ENCODE measurements around the gene ZNF407.
A peak's percentile ranks its signal among the peaks of the same experiment; 100 is the strongest.
"Not testable (repeated sequence)": the region's sequence is repeated elsewhere in the genome, so short reads cannot be mapped to it uniquely, and the experiment has no call there.

ZNF407 gene

GRCh38 chr18:75074196-75075015 is 476.7 kb downstream of the ZNF407 start:
- DNase-seq (ENCODE audit: low spot score in 2 of 2): no peak
- ATAC-seq (replicated peaks; ENCODE audit: extremely low read depth, poor library complexity, severe bottlenecking): no peak

GRCh38 chr18:75075016-75075305 is 477.3 kb downstream of the ZNF407 start:
- peaks cover 31% of the 10 kb centered on the region for H3K4me1 Mint-ChIP-seq
- DNase-seq (ENCODE audit: low spot score in 2 of 2) (no peak), ATAC-seq (replicated peaks; ENCODE audit: extremely low read depth, poor library complexity, severe bottlenecking) (no peak)
- H3K36me3 Mint-ChIP-seq (ENCODE audit: insufficient read depth): peaks cover 2% of the 10 kb centered on the region
- peaks cover 22% of the 10 kb centered on the region for H3K9me3 Mint-ChIP-seq
- H3K27ac Mint-ChIP-seq (ENCODE audit: low read depth): no peak overlapping the region
- no peak overlapping the region for H3K4me3 Mint-ChIP-seq
- H3K27me3 Mint-ChIP-seq: no peaks in the 10 kb centered on the region

More at GRCh38 chr18:75074196-75075015, 476.7 kb downstream of the ZNF407 start:
- no peak overlapping the region for H3K27ac Mint-ChIP-seq (ENCODE audit: low read depth)
- peak overlapping the region; percentile 18 for H3K4me3 Mint-ChIP-seq
- no peaks in the 10 kb centered on the region for H3K27me3 Mint-ChIP-seq
- H3K36me3 Mint-ChIP-seq (ENCODE audit: insufficient read depth): peaks cover 2% of the 10 kb centered on the region
- H3K9me3 Mint-ChIP-seq: peaks cover 22% of the 10 kb centered on the region
- peaks cover 36% of the 10 kb centered on the region for H3K4me1 Mint-ChIP-seq

- H3K4me3 Mint-ChIP-seq: no peak overlapping the region
- H3K27me3 Mint-ChIP-seq: no peaks in the 10 kb centered on the region
- H3K9me3 Mint-ChIP-seq: peaks cover 22% of the 10 kb centered on the region
- no peak for ATAC-seq (replicated peaks; ENCODE audit: extremely low read depth, poor library complexity, severe bottlenecking)
- DNase-seq (ENCODE audit: low spot score in 2 of 2): no peak
- H3K4me1 Mint-ChIP-seq: peaks cover 27% of the 10 kb centered on the region
- peaks cover 2% of the 10 kb centered on the region for H3K36me3 Mint-ChIP-seq (ENCODE audit: insufficient read depth)
- no peak overlapping the region for H3K27ac Mint-ChIP-seq (ENCODE audit: low read depth)
These were observed 477.8 kb downstream of the ZNF407 start for GRCh38 chr18:75075429-75075841.

GRCh38 chr18:75076286-75076685 is 478.6 kb downstream of the ZNF407 start:
- ATAC-seq (replicated peaks; ENCODE audit: extremely low read depth, poor library complexity, severe bottlenecking) (no peak), DNase-seq (ENCODE audit: low spot score in 2 of 2) (no peak)
- Mint-ChIP-seq H3K4me1 (peaks cover 18% of the 10 kb centered on the region), H3K27me3 (no peaks in the 10 kb centered on the region), H3K9me3 (peaks cover 22% of the 10 kb centered on the region), H3K27ac (ENCODE audit: low read depth) (no peak overlapping the region), H3K36me3 (ENCODE audit: insufficient read depth) (peaks cover 2% of the 10 kb centered on the region), H3K4me3 (no peak overlapping the region)

GRCh38 chr18:75081486-75081885 is 483.8 kb downstream of the ZNF407 start:
- H3K4me3 Mint-ChIP-seq: no peak overlapping the region
- peaks cover 12% of the 10 kb centered on the region for H3K9me3 Mint-ChIP-seq
- no peak for ATAC-seq (replicated peaks; ENCODE audit: extremely low read depth, poor library complexity, severe bottlenecking)
- H3K36me3 Mint-ChIP-seq (ENCODE audit: insufficient read depth): no peaks in the 10 kb centered on the region
- H3K27ac Mint-ChIP-seq (ENCODE audit: low read depth): no peak overlapping the region
- H3K4me1 Mint-ChIP-seq: no peaks in the 10 kb centered on the region
- H3K27me3 Mint-ChIP-seq: no peaks in the 10 kb centered on the region
- DNase-seq (ENCODE audit: low spot score in 2 of 2): no peak

- H3K36me3 Mint-ChIP-seq (ENCODE audit: insufficient read depth): no peaks in the 10 kb centered on the region
- no peaks in the 10 kb centered on the region for H3K27me3 Mint-ChIP-seq
- H3K4me3 Mint-ChIP-seq: no peak overlapping the region
- H3K4me1 Mint-ChIP-seq: no peaks in the 10 kb centered on the region
- DNase-seq (ENCODE audit: low spot score in 2 of 2) (no peak), ATAC-seq (replicated peaks; ENCODE audit: extremely low read depth, poor library complexity, severe bottlenecking) (no peak)
- H3K9me3 Mint-ChIP-seq: peaks cover 3% of the 10 kb centered on the region
- H3K27ac Mint-ChIP-seq (ENCODE audit: low read depth): no peak overlapping the region
These were observed 485.5 kb downstream of the ZNF407 start for GRCh38 chr18:75083131-75083530.

- DNase-seq (ENCODE audit: low spot score in 2 of 2) (no peak), ATAC-seq (replicated peaks; ENCODE audit: extremely low read depth, poor library complexity, severe bottlenecking) (no peak)
- no peaks in the 10 kb centered on the region for H3K27me3 Mint-ChIP-seq
- no peaks in the 10 kb centered on the region for H3K9me3 Mint-ChIP-seq
- no peaks in the 10 kb centered on the region for H3K4me1 Mint-ChIP-seq
- H3K27ac Mint-ChIP-seq (ENCODE audit: low read depth): no peak overlapping the region
- no peak overlapping the region for H3K4me3 Mint-ChIP-seq
- no peaks in the 10 kb centered on the region for H3K36me3 Mint-ChIP-seq (ENCODE audit: insufficient read depth)
These were observed 486.1 kb downstream of the ZNF407 start for GRCh38 chr18:75083761-75084160.

- not testable (repeated sequence) for H3K4me1 Mint-ChIP-seq; H3K36me3 Mint-ChIP-seq (ENCODE audit: insufficient read depth); H3K27me3 Mint-ChIP-seq; H3K9me3 Mint-ChIP-seq; DNase-seq (ENCODE audit: low spot score in 2 of 2); H3K27ac Mint-ChIP-seq (ENCODE audit: low read depth); H3K4me3 Mint-ChIP-seq; ATAC-seq (replicated peaks; ENCODE audit: extremely low read depth, poor library complexity, severe bottlenecking)
These were observed 488.0 kb downstream of the ZNF407 start for GRCh38 chr18:75085676-75086075.

GRCh38 chr18:75086494-75087034 is 488.9 kb downstream of the ZNF407 start:
- Mint-ChIP-seq H3K27me3 (no peaks in the 10 kb centered on the region), H3K9me3 (no peaks in the 10 kb centered on the region), H3K36me3 (ENCODE audit: insufficient read depth) (no peaks in the 10 kb centered on the region), H3K27ac (ENCODE audit: low read depth) (no peak overlapping the region), H3K4me1 (no peaks in the 10 kb centered on the region), H3K4me3 (no peak overlapping the region)
- ATAC-seq (replicated peaks; ENCODE audit: extremely low read depth, poor library complexity, severe bottlenecking): no peak
- no peak for DNase-seq (ENCODE audit: low spot score in 2 of 2)

- Mint-ChIP-seq H3K9me3 (no peaks in the 10 kb centered on the region), H3K36me3 (ENCODE audit: insufficient read depth) (no peaks in the 10 kb centered on the region), H3K27me3 (no peaks in the 10 kb centered on the region), H3K27ac (ENCODE audit: low read depth) (no peak overlapping the region), H3K4me1 (no peaks in the 10 kb centered on the region), H3K4me3 (no peak overlapping the region)
- DNase-seq (ENCODE audit: low spot score in 2 of 2) (no peak), ATAC-seq (replicated peaks; ENCODE audit: extremely low read depth, poor library complexity, severe bottlenecking) (no peak)
These were observed 489.7 kb downstream of the ZNF407 start for GRCh38 chr18:75087119-75088020.

GRCh38 chr18:75088021-75088506 is 490.4 kb downstream of the ZNF407 start:
- ATAC-seq (replicated peaks; ENCODE audit: extremely low read depth, poor library complexity, severe bottlenecking): no peak
- Mint-ChIP-seq H3K4me1 (no peaks in the 10 kb centered on the region), H3K36me3 (ENCODE audit: insufficient read depth) (no peaks in the 10 kb centered on the region)

GRCh38 chr18:75088622-75089211 is 491.0 kb downstream of the ZNF407 start:
- ATAC-seq (replicated peaks; ENCODE audit: extremely low read depth, poor library complexity, severe bottlenecking) (no peak), DNase-seq (ENCODE audit: low spot score in 2 of 2) (no peak)
- Mint-ChIP-seq H3K9me3 (no peaks in the 10 kb centered on the region), H3K27ac (ENCODE audit: low read depth) (no peak overlapping the region), H3K36me3 (ENCODE audit: insufficient read depth) (no peaks in the 10 kb centered on the region), H3K4me3 (no peak overlapping the region), H3K27me3 (no peaks in the 10 kb centered on the region), H3K4me1 (no peaks in the 10 kb centered on the region)

More at GRCh38 chr18:75088021-75088506, 490.4 kb downstream of the ZNF407 start:
- Mint-ChIP-seq H3K27me3 (no peaks in the 10 kb centered on the region), H3K9me3 (no peaks in the 10 kb centered on the region), H3K4me3 (no peak overlapping the region), H3K27ac (ENCODE audit: low read depth) (no peak overlapping the region)
- no peak for DNase-seq (ENCODE audit: low spot score in 2 of 2)

Data from central memory CD8-positive, alpha-beta T cell (primary cell).